CD14-positive monocyte (primary cell): ENCODE measurements around the gene FLOT2. TPM values are rescaled to one million over a fixed set of nuclear protein-coding genes. Genes with fewer than 3 reads are reported as not detected.
"Not testable (repeated sequence)": the region's sequence is repeated elsewhere in the genome, so short reads cannot be mapped to it uniquely, and the experiment has no call there.

Experiments used
- DNase-seq, 3 donors: peaks; one replicate each; pipeline ENCODE4 v3.0.0-alpha.2; 2011 to 2022
- H2AFZ ChIP-seq: 2 replicates; pipeline ENCODE4 v1.6.0; 2012; ENCODE audit warnings: mild to moderate bottlenecking, low read depth, low read length, inconsistent platforms; ENCODE audit not compliant: insufficient read depth, poor library complexity, severe bottlenecking
- H3K27ac ChIP-seq, 2 donors: 1 replicate in 1 of 2; 2 replicates in 1 of 2; pipeline ENCODE4 v1.5.1; 2012 to 2013; ENCODE audit warnings: low read length in 2 of 2, control low read depth in 1 of 2, inconsistent platforms in 1 of 2, low read depth in 1 of 2, mild to moderate bottlenecking in 1 of 2
- H3K27me3 ChIP-seq, 2 donors: one replicate each; pipeline versions ENCODE4 v1.6.0 to v1.6.1; 2011 to 2013; ENCODE audit warnings: low read length in 2 of 2; ENCODE audit not compliant: control insufficient read depth in 2 of 2, insufficient read depth in 2 of 2
- H3K36me3 ChIP-seq, 2 donors: replicated peaks in 1 of 2; 1 replicate in 1 of 2; 2 replicates in 1 of 2; pipeline versions ENCODE4 v1.5.1 to v1.6.1; 2012 to 2013; ENCODE audit warnings: low read length in 2 of 2, control low read depth in 1 of 2, inconsistent platforms in 1 of 2, mild to moderate bottlenecking in 1 of 2; ENCODE audit not compliant: insufficient read depth in 2 of 2, control insufficient read depth in 1 of 2
- H3K4me1 ChIP-seq, 2 donors: 1 replicate in 1 of 2; 2 replicates in 1 of 2; pipeline versions ENCODE4 v1.5.1 to v1.6.1; 2012 to 2013; ENCODE audit warnings: low read length in 2 of 2, control low read depth in 1 of 2, inconsistent platforms in 1 of 2, mild to moderate bottlenecking in 1 of 2, moderate library complexity in 1 of 2; ENCODE audit not compliant: insufficient read depth in 2 of 2, control insufficient read depth in 1 of 2
- H3K4me2 ChIP-seq: replicated peaks from 2 replicates; pipeline ENCODE3; 2012; ENCODE audit warnings: low read length, moderate library complexity, mild to moderate bottlenecking; ENCODE audit not compliant: poor library complexity, severe bottlenecking; ENCODE audit errors: extremely low read depth
- H3K4me3 ChIP-seq, 3 experiments: fragments of 200-600 bp in 1 of 3; sonication (generic) in 1 of 3; replicated peaks in 1 of 3; 1 replicate in 2 of 3; 2 replicates in 1 of 3; pipeline ENCODE4 v1.5.1; 2011 to 2013; ENCODE audit warnings: low read length in 3 of 3, mild to moderate bottlenecking in 3 of 3, control low read depth in 2 of 3, low read depth in 2 of 3, inconsistent platforms in 1 of 3, moderate library complexity in 1 of 3
- H3K79me2 ChIP-seq: 2 replicates; pipeline ENCODE4 v1.6.0; 2012; ENCODE audit warnings: mild to moderate bottlenecking, control low read depth, inconsistent platforms, low read length, moderate library complexity; ENCODE audit not compliant: insufficient read depth
- H3K9ac ChIP-seq: 2 replicates; pipeline ENCODE4 v1.6.0; 2017; ENCODE audit warnings: low read length, mild to moderate bottlenecking; ENCODE audit not compliant: insufficient read depth, poor library complexity, severe bottlenecking
- H3K9me3 ChIP-seq, 2 donors: replicated peaks in 1 of 2; 1 replicate in 1 of 2; 2 replicates in 1 of 2; pipeline versions ENCODE4 v1.5.1 to v1.6.1; 2012 to 2013; ENCODE audit warnings: low read length in 2 of 2, control low read depth in 1 of 2; ENCODE audit not compliant: control insufficient read depth in 1 of 2, insufficient read depth in 1 of 2
- H4K20me1 ChIP-seq: 2 replicates; pipeline ENCODE4 v1.6.0; 2012; ENCODE audit warnings: mild to moderate bottlenecking, low read length, control low read depth, moderate library complexity; ENCODE audit not compliant: insufficient read depth
- H3K27ac Mint-ChIP-seq, 7 donors: one replicate each; pipeline ENCODE4 v1.8.0; 2020; ENCODE audit warnings: mild to moderate bottlenecking in 7 of 7, mixed read lengths in 7 of 7, moderate library complexity in 6 of 7, inconsistent platforms in 2 of 7
- H3K27me3 Mint-ChIP-seq, 3 donors: one replicate each; pipeline ENCODE4 v1.8.0; 2021 to 2022; ENCODE audit warnings: low read depth in 3 of 3, mild to moderate bottlenecking in 3 of 3, mixed read lengths in 3 of 3, moderate library complexity in 3 of 3, inconsistent platforms in 1 of 3
- H3K36me3 Mint-ChIP-seq, 2 donors: one replicate each; pipeline ENCODE4 v1.8.0; 2020; ENCODE audit warnings: mixed read lengths in 2 of 2, inconsistent platforms in 1 of 2, mild to moderate bottlenecking in 1 of 2
- H3K4me1 Mint-ChIP-seq: one replicate; pipeline ENCODE4 v1.8.0; 2020; ENCODE audit warnings: mild to moderate bottlenecking, mixed read lengths
- H3K4me3 Mint-ChIP-seq, 2 donors: one replicate each; pipeline ENCODE4 v1.8.0; 2020; ENCODE audit warnings: mild to moderate bottlenecking in 2 of 2, mixed read lengths in 2 of 2, moderate library complexity in 1 of 2
- H3K9me3 Mint-ChIP-seq, 7 donors: one replicate each; pipeline ENCODE4 v1.8.0; 2020 to 2022; ENCODE audit warnings: mixed read lengths in 7 of 7, mild to moderate bottlenecking in 6 of 7, moderate library complexity in 6 of 7, inconsistent platforms in 2 of 7
- CTCF ChIP-seq: fragments of 200-600 bp; IDR thresholded peaks from one replicate; pipeline ENCODE4 v1.8.0; 2022; ENCODE audit warnings: antibody characterized with exemption, mild to moderate bottlenecking
- WGBS: methylation state at CpG from one replicate; pipeline ENCODE4 v1.1.5; 2013; ENCODE audit warnings: missing lambda C conversion rate; ENCODE audit not compliant: insufficient coverage; 5-methylcytosine and 5-hydroxymethylcytosine counted together
- intact Hi-C, 2 donors: fragments of 100-400 bp; cut with micrococcal nuclease; formaldehyde crosslinking; loops; one replicate each; pipeline versions ENCODE4 v1.15.0 to v1.15.1; 2023
- polyA plus RNA-seq, 3 donors: library from polyadenylated mRNA; depleted of rRNA in 1 of 3; unstranded in 2 of 3; stranded (reverse) in 1 of 3; fragments of 300-500 nt in 2 of 3; fragments of >200 nt in 1 of 3; fragmentation: Illumina TruSeq in 2 of 3; gene quantifications; 1 replicate in 2 of 3; 2 replicates in 1 of 3; pipeline ENCODE4 v1.2.3, GENCODE V29; 2012 to 2021

FLOT2 gene
- polyA plus RNA-seq, 3 donors, result 138 to 271 (median 244) TPM

GRCh38 chr17:28839221-28839620, 58.3 kb downstream of the FLOT2 start:
- Histone ChIP-seq H3K4me3 (no peak overlapping the region), H3K27me3 (no peaks in the 10 kb centered on the region), H3K27ac (no peak overlapping the region), H3K4me2 (no peak overlapping the region), H2AFZ (no peak overlapping the region), H3K9me3 (no peaks in the 10 kb centered on the region), H3K4me1 (peaks cover 13 to 15% of the 10 kb centered on the region in 2 donors), H4K20me1 (no peaks in the 10 kb centered on the region), H3K79me2 (peaks cover 41% of the 10 kb centered on the region), H3K36me3 (peaks cover 0 to 4% of the 10 kb centered on the region in 2 donors), H3K9ac (no peak overlapping the region)
- peaks cover 17% of the 10 kb centered on the region for H3K4me1 Mint-ChIP-seq
- intact Hi-C loops, result loop anchor here in 1 of 2 donors (10.0 kb wide), 1 partner anchor 74 kb away; no protein-coding TSS in a partner anchor
- peaks cover 3 to 6% of the 10 kb centered on the region in 2 donors for H3K36me3 Mint-ChIP-seq
- H3K27ac Mint-ChIP-seq, result no peak overlapping the region
- no peak for DNase-seq
- H3K27me3 Mint-ChIP-seq, result no peaks in the 10 kb centered on the region
- peaks cover 0 to 2% (median 0%) of the 10 kb centered on the region in 7 donors for H3K9me3 Mint-ChIP-seq
- TF ChIP-seq CTCF, result no peak
- no peak overlapping the region for H3K4me3 Mint-ChIP-seq
- WGBS, result no CpG with 5 or more reads among the region's 2 CpGs

GRCh38 chr17:28836541-28836940, 61.0 kb downstream of the FLOT2 start:
- not testable (repeated sequence) for H3K4me1 Mint-ChIP-seq, H3K27me3 Mint-ChIP-seq, H3K27ac ChIP-seq, H3K9ac ChIP-seq, H2AFZ ChIP-seq, H3K4me1 ChIP-seq, DNase-seq, H3K4me3 Mint-ChIP-seq, H3K9me3 ChIP-seq, H3K4me2 ChIP-seq, H3K4me3 ChIP-seq, H4K20me1 ChIP-seq, H3K9me3 Mint-ChIP-seq, H3K27me3 ChIP-seq
- Histone ChIP-seq H3K36me3 (peaks cover 0 to 10% of the 10 kb centered on the region in 2 donors), H3K79me2 (peaks cover 31% of the 10 kb centered on the region)
- Mint-ChIP-seq H3K27ac (peak overlapping the region in 3 of 7 donors; percentile 0 to 9 (median 5)), H3K36me3 (peaks cover 12 to 18% of the 10 kb centered on the region in 2 donors)
- intact Hi-C loops, result loop anchor here in 1 of 2 donors (10.0 kb wide), 1 partner anchor 72 kb away; no protein-coding TSS in a partner anchor
- no CpG with 5 or more reads among the region's 10 CpGs for WGBS
